Stimulated activated CD4-positive, alpha-beta T cell treated with anti-CD3 and anti-CD28 coated beads, TNF-alpha, amount 100 ng/mL, for 4 hours (primary cell): Measurements from ENCODE around the gene TRMT61A.
"Not testable (repeated sequence)": the region's sequence is repeated elsewhere in the genome, so short reads cannot be mapped to it uniquely, and the experiment has no call there.

ENCODE experiments used
- DNase-seq, 3 experiments: peaks; one replicate each; pipeline ENCODE4 v3.0.0-alpha.2; 2020; ENCODE audit warnings: low read depth in 3 of 3

TRMT61A gene

GRCh38 chr14:103522649-103523574 lies 6.1 kb upstream of the TRMT61A start, which contains the start of gene CKB:
TSS of gene CKB (minus strand) at chr14:103522830. CDS start at chr14:103522493, 337 bp downstream.
- no peak for DNase-seq

- no peak for DNase-seq
Observed at GRCh38 chr14:103523575-103523954, 5.4 kb upstream of the TRMT61A start.

GRCh38 chr14:103524002-103524935 lies 4.7 kb upstream of the TRMT61A start:
- DNase-seq: no peak

- not testable (repeated sequence) for DNase-seq
Observed at GRCh38 chr14:103525430-103526246, 3.4 kb upstream of the TRMT61A start.

- no peak for DNase-seq
Observed at GRCh38 chr14:103526247-103526913, 2.6 kb upstream of the TRMT61A start.

GRCh38 chr14:103526914-103527248 lies 2.1 kb upstream of the TRMT61A start:
- DNase-seq: no peak

- no peak for DNase-seq
Observed at GRCh38 chr14:103527408-103528145, 1.4 kb upstream of the TRMT61A start.

GRCh38 chr14:103528146-103528586 lies 830 bp upstream of the TRMT61A start:
- DNase-seq: no peak

- DNase-seq: no peak
Observed at GRCh38 chr14:103529383-103530365, 678 bp downstream of the TRMT61A start.

GRCh38 chr14:103530390-103530789 lies 1.4 kb downstream of the TRMT61A start:
- DNase-seq: no peak

- no peak for DNase-seq
Observed at GRCh38 chr14:103530831-103531230, 1.8 kb downstream of the TRMT61A start.

GRCh38 chr14:103531421-103532215 lies 2.6 kb downstream of the TRMT61A start:
- no peak for DNase-seq

- DNase-seq: no peak
Observed at GRCh38 chr14:103532216-103533136, 3.5 kb downstream of the TRMT61A start.

- no peak for DNase-seq
Observed at GRCh38 chr14:103533137-103533998, 4.4 kb downstream of the TRMT61A start.

- no peak for DNase-seq
Observed at GRCh38 chr14:103533999-103534575, 5.1 kb downstream of the TRMT61A start.

GRCh38 chr14:103534576-103535061 lies 5.6 kb downstream of the TRMT61A start:
- no peak for DNase-seq
